ENCODE data around the gene ZNF423. TPM values are rescaled to one million over a fixed set of nuclear protein-coding genes. Genes with fewer than 3 reads are reported as not detected.

Gene ZNF423
- total RNA-seq, 2 experiments from 2014 or later = not detected

GRCh38 chr16:49469930-49470451 lies 385.9 kb downstream of the ZNF423 start:
- ATAC-seq = no peak
- POLR2A ChIA-PET = no interaction called here
- Mint-ChIP-seq H3K9me3 (no peaks in the 10 kb centered on the region), H3K4me1 (ENCODE audit: low read depth) (no peaks in the 10 kb centered on the region), H3K36me3 (ENCODE audit: low read depth) (no peaks in the 10 kb centered on the region), H3K4me3 (no peak overlapping the region), H3K27ac (no peak overlapping the region), H3K27me3 (no peaks in the 10 kb centered on the region)
- CTCF ChIA-PET = no interaction called here
- intact Hi-C loops (cut with micrococcal nuclease) = no loop called here
- no peak for TF ChIP-seq CTCF (IDR thresholded peaks at IDR 0.05)
- no peak for DNase-seq

- H3K27ac Mint-ChIP-seq = no peak overlapping the region
- H3K4me1 Mint-ChIP-seq (ENCODE audit: low read depth) = peaks cover 6% of the 10 kb centered on the region
Measured at GRCh38 chr16:49469311-49469670, 386.6 kb downstream of the ZNF423 start.

GRCh38 chr16:49468611-49469310 lies 387.2 kb downstream of the ZNF423 start:
- DNase-seq (no peak), ATAC-seq (no peak)
- Mint-ChIP-seq H3K4me1 (ENCODE audit: low read depth) (peaks cover 10% of the 10 kb centered on the region), H3K36me3 (ENCODE audit: low read depth) (no peaks in the 10 kb centered on the region), H3K27me3 (no peaks in the 10 kb centered on the region), H3K9me3 (no peaks in the 10 kb centered on the region), H3K4me3 (no peak overlapping the region), H3K27ac (no peak overlapping the region)
- intact Hi-C loops (cut with micrococcal nuclease) = no loop called here
- no peak for TF ChIP-seq CTCF (IDR thresholded peaks at IDR 0.05)
- ChIA-PET CTCF (no interaction called here), POLR2A (no interaction called here)

More at GRCh38 chr16:49469311-49469670, 386.6 kb downstream of the ZNF423 start:
- ChIA-PET POLR2A (no interaction called here), CTCF (no interaction called here)
- Mint-ChIP-seq H3K36me3 (ENCODE audit: low read depth) (no peaks in the 10 kb centered on the region), H3K4me3 (no peak overlapping the region), H3K27me3 (no peaks in the 10 kb centered on the region), H3K9me3 (no peaks in the 10 kb centered on the region)
- ATAC-seq (no peak), DNase-seq (no peak)
- intact Hi-C loops (cut with micrococcal nuclease) = no loop called here
- no peak for TF ChIP-seq CTCF (IDR thresholded peaks at IDR 0.05)

GRCh38 chr16:49467540-49468372 lies 388.2 kb downstream of the ZNF423 start:
- POLR2A ChIA-PET = no interaction called here
- ATAC-seq (no peak), DNase-seq (no peak)
- no peak for TF ChIP-seq CTCF (IDR thresholded peaks at IDR 0.05)
- Mint-ChIP-seq H3K36me3 (ENCODE audit: low read depth) (no peaks in the 10 kb centered on the region), H3K9me3 (no peaks in the 10 kb centered on the region), H3K4me3 (no peak overlapping the region), H3K27me3 (no peaks in the 10 kb centered on the region), H3K4me1 (ENCODE audit: low read depth) (peaks cover 19% of the 10 kb centered on the region), H3K27ac (no peak overlapping the region)
- intact Hi-C loops (cut with micrococcal nuclease) = no loop called here
- CTCF ChIA-PET = interaction anchor here (0.9 to 1.7 kb wide), 2 partner anchors 25 to 60 kb away, joined by 4 to 5 read pairs; no protein-coding TSS in a partner anchor

- POLR2A ChIA-PET = no interaction called here
- intact Hi-C loops (cut with micrococcal nuclease) = no loop called here
- DNase-seq = no peak
Measured at GRCh38 chr16:49466881-49467280, 389.0 kb downstream of the ZNF423 start.

More at GRCh38 chr16:49466881-49467280, 389.0 kb downstream of the ZNF423 start:
- CTCF ChIA-PET = interaction anchor here (1.7 kb wide), 1 partner anchor 25 kb away, joined by 5 read pairs; no protein-coding TSS in a partner anchor
- H3K4me3 Mint-ChIP-seq = no peak overlapping the region
- H3K36me3 Mint-ChIP-seq (ENCODE audit: low read depth) = no peaks in the 10 kb centered on the region
- no peak for TF ChIP-seq CTCF (IDR thresholded peaks at IDR 0.05)
- no peaks in the 10 kb centered on the region for H3K9me3 Mint-ChIP-seq
- H3K27me3 Mint-ChIP-seq = no peaks in the 10 kb centered on the region
- ATAC-seq = no peak
- H3K27ac Mint-ChIP-seq = no peak overlapping the region
- H3K4me1 Mint-ChIP-seq (ENCODE audit: low read depth) = peaks cover 28% of the 10 kb centered on the region

Data from activated CD8-positive, alpha-beta T cell treated with anti-CD3 and anti-CD28 coated beads for 36 hours (primary cell).